Right lobe of liver (tissue), 6 donors: ENCODE results near the gene MADCAM1. TPM values are rescaled to one million over a fixed set of nuclear protein-coding genes. Genes with fewer than 3 reads are reported as not detected.

Source experiments
- ATAC-seq, 4 donors: fragments of 200-7000 bp; cut with Tn5 transposase; one replicate each; pipeline ENCODE4 v1.9.1; 2020; ENCODE audit warnings: mild to moderate bottlenecking in 4 of 4, moderate library complexity in 4 of 4
- DNase-seq, 3 donors: peaks; one replicate each; pipeline ENCODE4 v3.0.0-alpha.2; 2020
- H3K27ac ChIP-seq, 3 donors: fragments of 200-600 bp; one replicate each; pipeline ENCODE4 v1.8.0; 2022
- H3K27me3 ChIP-seq, 2 donors: fragments of 200-600 bp; one replicate each; pipeline ENCODE4 v1.8.0; 2022
- H3K36me3 ChIP-seq, 4 donors: fragments of 200-600 bp; sonication (generic) in 1 of 4; one replicate each; pipeline versions ENCODE4 v1.5.1 to v1.8.0; 2017 to 2022; ENCODE audit warnings: control low read depth in 1 of 4
- H3K4me1 ChIP-seq, 4 donors: fragments of 200-600 bp; sonication (generic) in 1 of 4; one replicate each; pipeline versions ENCODE4 v1.5.1 to v1.8.0; 2017 to 2022; ENCODE audit warnings: control low read depth in 1 of 4
- H3K4me3 ChIP-seq, 3 donors: fragments of 200-600 bp; one replicate each; pipeline ENCODE4 v1.8.0; 2022
- H3K9me3 ChIP-seq, 4 donors: fragments of 200-600 bp; sonication (generic) in 1 of 4; one replicate each; pipeline versions ENCODE4 v1.5.1 to v1.8.0; 2017 to 2022; ENCODE audit warnings: control low read depth in 1 of 4
- CTCF ChIP-seq, 4 donors: fragments of 200-600 bp in 3 of 4; fragments of 450-650 bp in 1 of 4; IDR thresholded peaks; one replicate each; pipeline versions ENCODE4 v1.5.1 to v1.8.0; 2016 to 2022; ENCODE audit warnings: antibody characterized with exemption in 4 of 4, mild to moderate bottlenecking in 2 of 4
- POLR2A ChIP-seq: fragments of 450-650 bp; IDR thresholded peaks from one replicate; pipeline ENCODE4 v1.6.1; 2017; ENCODE audit warnings: antibody characterized with exemption, mild to moderate bottlenecking
- WGBS: methylation state at CpG from one replicate; pipeline ENCODE4 v1.1.6; 2018; ENCODE audit warnings: low coverage, low lambda C conversion rate; ENCODE audit not compliant: insufficient coverage; ENCODE audit errors: missing lambda C conversion rate; 5-methylcytosine and 5-hydroxymethylcytosine counted together
- intact Hi-C, 2 donors: fragments of 100-400 bp; cut with DNase I; formaldehyde crosslinking; loops; one replicate each; pipeline versions ENCODE4 v1.11.2 to v1.14.1; 2022
- total RNA-seq, 6 experiments: library from RNA; depleted of rRNA in 2 of 6; stranded (reverse); fragments of >200 nt in 2 of 6; fragmentation: NEBNext Ultra II Directional in 3 of 6; extraction: Animal tissue kit (Norgen Biotek cat#: 25700) in 3 of 6; gene quantifications; one replicate each; pipeline versions ENCODE4 v1.1.0 to v1.2.4, GENCODE V29; 2016 to 2023
- donor health status: DM: no; HTN: yes; CAD: no.
- donor health status: DM: no; HTN: no; CAD: no.
- donor health status: DM: no; HTN: no; CAD: no.
- donor health status: DM: no; HTN: yes; CAD: no.
- donor health status: DM: no; HTN: yes; CAD: no.

MADCAM1 gene
- total RNA-seq, 6 experiments from 2014 or later: 0.11 to 0.69 (median 0.31) TPM

GRCh38 chr19:514166-514663 is 17.9 kb downstream of the MADCAM1 start:
- no peaks in the 10 kb centered on the region for H3K4me1 ChIP-seq
- no peaks in the 10 kb centered on the region for H3K9me3 ChIP-seq
- H3K4me3 ChIP-seq: no peak overlapping the region
- ATAC-seq (no peak), DNase-seq (no peak)
- WGBS: 96% methylated on average over 7 of the region's 9 CpGs
- no peaks in the 10 kb centered on the region for H3K36me3 ChIP-seq
- no peaks in the 10 kb centered on the region for H3K27me3 ChIP-seq
- intact Hi-C loops: no loop called here
- H3K27ac ChIP-seq: no peak overlapping the region
- TF ChIP-seq CTCF (IDR thresholded peaks at IDR 0.05) (no peak), POLR2A (no peak)

DNA sequence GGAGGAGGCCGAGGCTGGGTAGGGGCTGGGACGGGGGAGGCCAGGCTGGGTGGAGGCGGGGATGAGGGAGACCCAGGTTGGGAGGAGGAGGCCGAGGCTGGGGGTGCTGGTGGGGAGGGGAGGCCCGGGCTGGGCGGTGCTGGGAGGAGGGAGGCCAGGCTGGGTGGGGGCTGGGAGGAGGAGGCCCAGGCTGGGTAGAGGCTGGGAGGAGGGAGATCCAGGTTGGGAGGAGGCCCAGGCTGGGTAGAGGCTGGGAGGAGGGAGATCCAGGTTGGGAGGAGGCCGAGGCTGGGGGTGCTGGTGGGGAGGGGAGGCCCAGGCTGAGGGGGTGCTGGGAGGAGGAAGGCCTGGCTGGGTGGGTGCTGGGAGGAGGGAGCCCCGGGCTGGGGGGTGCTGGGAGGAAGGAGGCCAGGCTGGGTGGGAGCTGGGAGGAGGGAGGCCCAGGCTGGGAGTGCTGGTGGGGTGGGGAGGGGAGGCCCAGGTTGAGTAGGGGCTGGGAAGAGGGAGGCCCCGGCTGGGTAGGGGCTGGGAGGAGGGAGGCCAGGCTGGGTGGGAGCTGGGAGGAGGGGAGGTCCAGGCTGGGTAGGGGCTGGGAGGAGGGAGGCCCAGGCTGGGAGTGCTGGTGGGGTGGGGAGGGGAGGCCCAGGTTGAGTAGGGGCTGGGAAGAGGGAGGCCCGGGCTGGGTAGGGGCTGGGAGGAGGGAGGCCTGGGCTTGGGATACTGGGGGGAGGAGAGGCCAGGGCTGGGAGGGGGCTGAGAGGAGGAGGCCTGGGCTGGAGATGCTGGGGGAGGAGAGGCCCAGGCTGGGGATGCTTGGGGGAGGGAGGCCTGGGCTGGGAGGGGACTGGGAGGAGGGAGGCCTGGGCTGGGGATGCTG is 21.7 kb downstream of the MADCAM1 start:
- H3K9me3 ChIP-seq: no peaks in the 10 kb centered on the region
- H3K4me3 ChIP-seq: no peak overlapping the region
- no peak overlapping the region for H3K27ac ChIP-seq
- H3K27me3 ChIP-seq: no peaks in the 10 kb centered on the region
- 80% methylated on average over 9 of the region's 10 CpGs for WGBS
- H3K4me1 ChIP-seq: no peaks in the 10 kb centered on the region
- intact Hi-C loops: no loop called here
- ATAC-seq: peak; percentile 12 to 25 (median 17)
- DNase-seq: no peak
- no peaks in the 10 kb centered on the region for H3K36me3 ChIP-seq
- no peak for TF ChIP-seq CTCF (IDR thresholded peaks at IDR 0.05)
- no peak for TF ChIP-seq POLR2A

GRCh38 chr19:518598-519231 is 22.4 kb downstream of the MADCAM1 start:
- Histone ChIP-seq H3K27ac (no peak overlapping the region), H3K27me3 (no peaks in the 10 kb centered on the region), H3K4me3 (no peak overlapping the region), H3K36me3 (no peaks in the 10 kb centered on the region), H3K4me1 (no peaks in the 10 kb centered on the region), H3K9me3 (no peaks in the 10 kb centered on the region)
- TF ChIP-seq POLR2A: no peak
- peak in 1 of 4 donors; percentile 11 for TF ChIP-seq CTCF (IDR thresholded peaks at IDR 0.05)
- 55% methylated on average over 4 of the region's 58 CpGs for WGBS
- intact Hi-C loops: no loop called here
- DNase-seq (peak in 1 of 3 donors; percentile 31), ATAC-seq (peak; percentile 19 to 50 (median 28))

DNA sequence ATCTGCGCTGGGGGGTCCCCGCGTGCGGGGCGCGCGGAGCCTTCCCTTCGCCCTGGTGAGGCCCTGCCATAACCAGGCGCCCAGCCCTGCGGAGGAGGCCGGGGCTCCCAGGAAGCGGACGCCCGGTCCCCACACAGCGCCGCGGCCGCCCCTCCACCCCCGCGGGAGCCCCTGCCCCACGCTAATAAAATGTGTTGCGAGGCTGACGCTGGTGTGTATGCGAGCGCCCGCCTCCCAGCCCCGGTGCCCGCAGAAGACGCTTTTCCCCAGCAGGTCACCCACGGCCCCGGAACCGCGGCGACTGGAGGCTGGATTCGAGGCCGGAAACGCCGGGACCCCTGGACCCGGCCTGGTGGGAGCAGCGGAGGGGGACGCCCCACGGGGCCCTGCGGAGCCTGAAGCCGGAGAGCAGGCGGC is 23.2 kb downstream of the MADCAM1 start:
- Histone ChIP-seq H3K4me3 (no peak overlapping the region), H3K27me3 (no peaks in the 10 kb centered on the region), H3K9me3 (no peaks in the 10 kb centered on the region), H3K36me3 (no peaks in the 10 kb centered on the region), H3K27ac (no peak overlapping the region), H3K4me1 (no peaks in the 10 kb centered on the region)
- WGBS: 90% methylated on average over 14 of the region's 45 CpGs
- ATAC-seq: peak in 1 of 4 donors; percentile 14
- no peak for DNase-seq
- intact Hi-C loops: no loop called here
- TF ChIP-seq POLR2A (no peak), CTCF (IDR thresholded peaks at IDR 0.05) (no peak)
